ENCODE results near the gene GAA. TPM values are rescaled to one million over a fixed set of nuclear protein-coding genes. Genes with fewer than 3 reads are reported as not detected.

Gene GAA
- total and polyA plus RNA-seq, 11 donors: 27.5 to 109 (median 46.0) TPM

GRCh38 chr17:80092959-80093358 is 8.4 kb upstream of the GAA start:
- Histone ChIP-seq H3K4me3 (no peak overlapping the region), H3K36me3 (no peaks in the 10 kb centered on the region), H3K4me1 (peaks cover 0 to 7% (median 0%) of the 10 kb centered on the region in 12 donors), H3K27me3 (no peaks in the 10 kb centered on the region), H3K27ac (peak overlapping the region in 2 of 12 donors; percentile 43 to 91), H3K9me3 (no peaks in the 10 kb centered on the region)
- TF ChIP-seq POLR2A (IDR thresholded peaks at IDR 0.05) (no peak), CTCF (IDR thresholded peaks at IDR 0.05) (no peak)
- WGBS, 4 donors: 64 to 80% (median 73%) methylated on average over 8 of the region's 8 CpGs
- DNase-seq (no peak), ATAC-seq (peak; percentile 39 to 74 (median 62))
- intact Hi-C loops (cut with DNase I): no loop called here

- Histone ChIP-seq H3K27me3 (no peaks in the 10 kb centered on the region), H3K4me3 (no peak overlapping the region), H3K4me1 (peaks cover 0 to 9% (median 0%) of the 10 kb centered on the region in 12 donors), H3K36me3 (no peaks in the 10 kb centered on the region), H3K27ac (no peak overlapping the region), H3K9me3 (no peaks in the 10 kb centered on the region)
- WGBS, 4 donors: 81 to 86% (median 83%) methylated on average over 31 to 37 of the region's 37 CpGs
- intact Hi-C loops (cut with DNase I): no loop called here
- ATAC-seq: no peak
- DNase-seq: peak in 1 of 5 donors; percentile 53
- no peak for TF ChIP-seq POLR2A (IDR thresholded peaks at IDR 0.05)
- TF ChIP-seq CTCF (IDR thresholded peaks at IDR 0.05): no peak
Measured at GRCh38 chr17:80095038-80095843, 6.1 kb upstream of the GAA start.

- ATAC-seq: no peak
- Histone ChIP-seq H3K4me3 (no peak overlapping the region), H3K36me3 (no peaks in the 10 kb centered on the region), H3K4me1 (peaks cover 0 to 16% (median 0%) of the 10 kb centered on the region in 12 donors), H3K27ac (no peak overlapping the region), H3K9me3 (no peaks in the 10 kb centered on the region), H3K27me3 (no peaks in the 10 kb centered on the region)
- 84 to 88% (median 85%) methylated on average over 7 to 16 of the region's 16 CpGs for WGBS, 4 donors
- DNase-seq: no peak
- intact Hi-C loops (cut with DNase I): no loop called here
- TF ChIP-seq CTCF (IDR thresholded peaks at IDR 0.05) (no peak), POLR2A (IDR thresholded peaks at IDR 0.05) (no peak)
Measured at GRCh38 chr17:80095844-80096475, 5.4 kb upstream of the GAA start.

GRCh38 chr17:80096561-80097021 is 4.8 kb upstream of the GAA start:
- H3K4me1 ChIP-seq: peaks cover 0 to 18% (median 0%) of the 10 kb centered on the region in 12 donors
- no peaks in the 10 kb centered on the region for H3K36me3 ChIP-seq
- H3K27ac ChIP-seq: no peak overlapping the region
- intact Hi-C loops (cut with DNase I): no loop called here
- DNase-seq: no peak
- H3K9me3 ChIP-seq: no peaks in the 10 kb centered on the region
- no peaks in the 10 kb centered on the region for H3K27me3 ChIP-seq
- no peak overlapping the region for H3K4me3 ChIP-seq
- TF ChIP-seq CTCF (IDR thresholded peaks at IDR 0.05): no peak
- no peak for TF ChIP-seq POLR2A (IDR thresholded peaks at IDR 0.05)
- ATAC-seq: no peak
- 83 to 92% (median 88%) methylated on average over 12 of the region's 12 CpGs for WGBS, 4 donors
